HG03139 (cell line): ENCODE measurements around the gene SMARCA1.

ENCODE experiments used
- ATAC-seq: cut with Tn5 transposase; IDR thresholded peaks from one replicate; pipeline ENCODE4 v1.9.1; 2021; ENCODE audit not compliant: unreplicated experiment

Gene SMARCA1

GRCh38 chrX:129529685-129530281 lies 6.5 kb upstream of the SMARCA1 start:
- ATAC-seq = no peak

- no peak for ATAC-seq
These were observed 2.6 kb upstream of the SMARCA1 start for GRCh38 chrX:129525896-129526295.

- no peak for ATAC-seq
These were observed 1.9 kb upstream of the SMARCA1 start for GRCh38 chrX:129525162-129525561.

GRCh38 chrX:129524250-129524850 lies 1.1 kb upstream of the SMARCA1 start:
- no peak for ATAC-seq

- ATAC-seq = no peak
These were observed 859 bp downstream of the SMARCA1 start for GRCh38 chrX:129522184-129523078.

GRCh38 chrX:129520151-129520550 lies 3.1 kb downstream of the SMARCA1 start:
- ATAC-seq = no peak

- ATAC-seq = no peak
These were observed 6.9 kb downstream of the SMARCA1 start for GRCh38 chrX:129516402-129516801.

- no peak for ATAC-seq
These were observed 10.9 kb downstream of the SMARCA1 start for GRCh38 chrX:129512409-129512808.

GRCh38 chrX:129511689-129512088 lies 11.6 kb downstream of the SMARCA1 start:
- ATAC-seq = no peak

- no peak for ATAC-seq
These were observed 13.0 kb downstream of the SMARCA1 start for GRCh38 chrX:129510331-129510730.

GRCh38 chrX:129497146-129497843 lies 26.0 kb downstream of the SMARCA1 start:
- ATAC-seq = no peak

- ATAC-seq = no peak
These were observed 26.7 kb downstream of the SMARCA1 start for GRCh38 chrX:129496625-129497024.

GRCh38 chrX:129495900-129496299 lies 27.4 kb downstream of the SMARCA1 start:
- no peak for ATAC-seq

GRCh38 chrX:129494887-129495286 lies 28.4 kb downstream of the SMARCA1 start:
- ATAC-seq = no peak

GRCh38 chrX:129493643-129494042 lies 29.6 kb downstream of the SMARCA1 start:
- ATAC-seq = no peak

GRCh38 chrX:129490330-129490729 lies 33.0 kb downstream of the SMARCA1 start:
- no peak for ATAC-seq

- no peak for ATAC-seq
These were observed 34.9 kb downstream of the SMARCA1 start for GRCh38 chrX:129488359-129488758.

GRCh38 chrX:129480889-129481288 lies 42.4 kb downstream of the SMARCA1 start:
- ATAC-seq = no peak

GRCh38 chrX:129478516-129478915 lies 44.8 kb downstream of the SMARCA1 start:
- no peak for ATAC-seq

- ATAC-seq = no peak
These were observed 51.2 kb downstream of the SMARCA1 start for GRCh38 chrX:129472116-129472515.

GRCh38 chrX:129462707-129463106 lies 60.6 kb downstream of the SMARCA1 start:
- no peak for ATAC-seq
